ENCODE results near the gene TTC33.
"Not testable (repeated sequence)": the region's sequence is repeated elsewhere in the genome, so short reads cannot be mapped to it uniquely, and the experiment has no call there.

The TTC33 gene, protein sequence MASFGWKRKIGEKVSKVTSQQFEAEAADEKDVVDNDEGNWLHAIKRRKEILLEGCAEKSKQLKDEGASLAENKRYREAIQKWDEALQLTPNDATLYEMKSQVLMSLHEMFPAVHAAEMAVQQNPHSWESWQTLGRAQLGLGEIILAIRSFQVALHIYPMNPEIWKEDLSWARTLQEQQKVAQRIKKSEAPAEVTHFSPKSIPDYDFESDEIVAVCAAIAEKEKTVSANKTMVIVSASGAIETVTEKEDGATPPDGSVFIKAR

DNA sequence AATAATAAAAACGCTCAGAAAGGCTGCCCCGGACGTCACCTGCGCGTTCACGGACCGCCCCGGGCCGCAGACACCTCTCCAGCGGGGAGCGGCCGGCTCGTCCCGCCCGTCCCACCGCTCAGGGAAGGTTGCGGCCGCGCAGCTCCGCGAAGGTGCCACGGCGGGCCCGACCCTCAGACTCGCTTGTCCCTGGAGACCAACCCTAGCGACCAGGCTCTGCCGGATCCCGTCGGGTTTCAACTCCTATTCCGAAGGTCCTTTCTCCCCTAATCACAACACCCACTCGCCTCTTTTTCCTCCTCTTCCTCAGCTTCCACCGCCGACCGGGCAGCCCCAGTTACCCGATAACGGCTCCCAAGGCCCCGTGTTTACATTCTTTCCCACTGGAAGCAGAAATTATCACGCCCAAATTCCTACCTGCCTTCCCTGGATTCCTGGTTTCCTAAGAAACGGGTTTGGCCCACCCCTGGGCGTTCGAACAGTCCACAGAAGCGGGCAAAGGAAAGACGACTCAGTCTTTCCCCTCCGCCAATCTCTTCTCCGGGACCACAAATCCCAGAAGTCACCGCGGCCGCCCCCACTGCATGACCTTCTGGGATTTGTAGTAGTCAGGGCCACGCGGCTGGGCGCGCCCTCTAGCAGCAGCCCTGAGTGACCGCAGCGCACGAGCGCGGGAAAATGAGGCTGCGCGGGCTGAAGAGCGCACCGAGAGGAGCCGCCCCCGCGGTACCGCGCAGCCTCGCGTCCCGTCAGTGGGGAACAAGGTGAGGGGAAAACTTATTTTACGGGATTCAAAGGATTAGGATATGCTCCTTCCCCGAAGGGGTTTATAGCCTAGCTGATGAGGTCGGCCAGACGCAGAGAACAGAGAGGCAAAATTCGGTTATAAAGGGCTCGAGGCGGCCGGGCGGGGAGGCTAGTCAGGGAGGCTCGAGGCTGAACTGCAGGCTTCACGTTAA lies at the start of gene TTC33:
Gene TTC33, minus strand, starts transcription at position 555 of the 959 bp plus-strand sequence. CDS start 8,943 bp downstream, outside the sequence.
- DNase-seq = peak; percentile 91

DNA sequence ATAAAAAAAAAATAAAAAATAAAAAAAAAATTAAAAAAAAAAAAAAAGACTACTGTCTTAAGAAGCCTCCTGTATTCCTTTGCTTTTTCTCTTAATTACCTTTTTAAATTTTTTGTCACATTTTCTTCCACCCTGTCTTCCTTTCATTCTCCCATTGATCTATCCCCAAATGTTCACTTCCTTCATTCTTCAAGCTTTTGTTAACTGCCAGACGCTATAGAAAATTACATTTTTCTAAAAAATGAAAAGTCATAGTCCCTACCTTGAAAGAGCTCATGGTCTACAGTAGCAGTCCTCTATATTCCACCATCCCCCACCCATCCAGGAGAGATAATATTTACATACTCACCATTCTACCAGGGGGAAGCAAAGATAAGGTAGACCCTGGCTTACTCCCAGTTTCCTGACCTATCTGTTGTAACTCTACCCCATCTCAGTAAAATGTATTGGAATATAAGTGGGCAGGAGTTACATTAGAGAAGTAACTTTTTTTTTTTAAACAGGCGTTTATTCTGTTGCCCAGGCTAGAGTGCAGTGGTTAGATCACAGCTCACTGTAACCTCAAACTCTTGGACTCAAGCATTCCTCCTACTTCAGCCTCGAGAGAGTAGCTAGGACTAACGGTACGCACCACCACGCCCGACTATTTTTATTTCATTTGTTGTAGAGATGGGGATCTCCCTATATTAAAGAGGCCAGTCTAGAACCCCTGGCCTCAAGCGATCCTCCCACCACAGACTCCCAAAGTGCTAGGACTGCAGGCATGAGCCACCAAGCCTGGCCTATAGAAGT lies 46.2 kb upstream of the TTC33 start:
- no peak for DNase-seq

DNA sequence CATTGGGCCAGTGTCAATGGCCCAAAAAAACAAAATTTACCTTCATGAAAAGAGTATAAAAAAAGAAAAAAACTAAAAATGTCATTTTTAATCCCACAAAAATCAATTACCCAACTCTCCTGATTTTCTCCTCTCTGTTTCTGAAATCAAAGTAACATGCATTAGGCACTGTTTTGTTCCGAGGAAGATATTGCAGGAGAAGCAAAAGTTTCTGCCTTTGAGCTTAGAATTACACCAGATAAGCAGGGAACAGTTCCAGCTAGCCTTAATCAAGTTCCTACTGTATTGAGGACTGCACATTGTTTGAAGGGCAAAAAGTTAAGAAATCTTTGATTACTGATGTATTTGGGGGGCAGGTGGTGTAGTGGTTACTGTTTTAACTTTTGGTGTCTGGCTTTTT lies 43.5 kb upstream of the TTC33 start:
- no peak for DNase-seq

DNA sequence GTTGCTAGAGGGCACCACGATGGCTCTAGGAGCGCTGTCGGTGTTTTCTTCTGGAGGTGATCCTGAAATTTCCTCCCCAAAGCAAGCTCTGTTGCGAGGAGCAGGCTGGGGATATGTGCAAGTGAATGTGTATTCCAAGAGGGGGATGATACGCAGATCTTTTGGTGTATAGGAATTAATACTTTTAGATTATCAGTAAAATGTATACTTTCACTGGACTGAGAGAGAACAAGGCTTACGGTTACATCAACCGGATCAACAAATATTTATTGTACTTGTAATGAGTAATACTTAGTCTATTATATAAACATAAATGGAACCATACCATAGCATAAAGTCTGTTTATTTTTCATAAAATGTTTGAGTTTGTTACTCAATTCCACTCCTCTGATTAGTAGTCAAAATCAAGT lies 43.0 kb upstream of the TTC33 start:
- DNase-seq = no peak

GRCh38 chr5:40798012-40798800 lies 42.4 kb upstream of the TTC33 start, which contains the start of gene PRKAA1:
TSS of gene PRKAA1 (minus strand) at chr5:40798374. CDS start at chr5:40798189, 185 bp downstream.
- DNase-seq = peak; percentile 74

- DNase-seq = peak; percentile 46
These were observed 41.7 kb upstream of the TTC33 start for GRCh38 chr5:40797273-40798011.

GRCh38 chr5:40796487-40796889 lies 40.7 kb upstream of the TTC33 start:
- no peak for DNase-seq

- not testable (repeated sequence) for DNase-seq
These were observed 39.1 kb upstream of the TTC33 start for GRCh38 chr5:40794877-40795276.

- DNase-seq = not testable (repeated sequence)
These were observed 38.6 kb upstream of the TTC33 start for GRCh38 chr5:40794340-40794739.

- not testable (repeated sequence) for DNase-seq
These were observed 36.9 kb upstream of the TTC33 start for GRCh38 chr5:40792691-40793090.

DNA sequence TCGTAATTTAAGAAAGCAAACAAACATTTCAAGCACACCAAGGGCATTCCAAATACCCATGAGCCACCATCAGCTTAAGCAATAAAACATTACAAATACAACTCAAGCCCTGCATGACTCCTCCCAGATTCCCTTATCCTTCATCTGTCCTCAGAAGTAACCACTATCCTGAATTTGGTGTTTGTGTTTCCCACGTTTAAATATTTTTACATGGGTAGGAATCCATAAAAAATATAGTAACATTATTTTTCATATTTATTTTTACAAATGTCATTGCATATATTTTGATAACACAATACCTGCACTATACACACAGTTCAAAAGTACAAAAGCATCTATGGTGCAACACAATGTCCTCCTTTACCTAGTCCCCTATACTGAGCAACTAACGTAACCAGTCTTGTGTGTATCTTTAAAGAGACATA lies 36.0 kb upstream of the TTC33 start:
- no peak for DNase-seq

DNA sequence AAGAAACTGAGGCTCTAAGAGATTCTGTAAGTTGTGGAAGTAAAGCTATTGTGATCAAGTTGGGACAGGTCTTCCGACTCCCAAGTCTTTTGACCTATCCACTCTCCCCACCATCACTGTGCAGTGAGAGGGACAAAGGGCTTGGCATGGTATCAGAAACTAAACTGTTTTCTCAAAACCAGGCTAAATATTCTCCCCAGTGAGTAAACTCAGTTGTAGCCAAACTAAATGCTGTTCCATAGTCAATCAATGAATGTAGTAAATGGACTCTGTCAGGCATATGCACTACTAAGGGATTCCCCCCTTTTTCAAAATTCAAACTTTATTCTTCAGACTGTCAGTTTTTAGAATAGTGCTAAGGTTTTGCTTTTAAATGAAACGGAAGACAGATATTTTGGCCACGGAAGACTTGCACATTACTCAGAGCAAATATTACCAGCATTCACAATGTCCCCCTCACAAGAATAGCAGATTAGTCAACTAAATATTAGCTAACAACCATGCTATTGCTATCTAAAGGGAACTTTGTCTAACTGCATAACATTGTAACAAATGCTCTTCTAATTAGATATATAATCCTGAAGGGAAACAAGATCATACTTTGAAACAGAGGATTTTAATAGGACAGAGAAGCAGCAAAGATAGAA lies 35.3 kb upstream of the TTC33 start:
- no peak for DNase-seq

- not testable (repeated sequence) for DNase-seq
These were observed 33.2 kb upstream of the TTC33 start for GRCh38 chr5:40788941-40789340.

- DNase-seq = no peak
These were observed 32.2 kb upstream of the TTC33 start for GRCh38 chr5:40787986-40788385.

DNA sequence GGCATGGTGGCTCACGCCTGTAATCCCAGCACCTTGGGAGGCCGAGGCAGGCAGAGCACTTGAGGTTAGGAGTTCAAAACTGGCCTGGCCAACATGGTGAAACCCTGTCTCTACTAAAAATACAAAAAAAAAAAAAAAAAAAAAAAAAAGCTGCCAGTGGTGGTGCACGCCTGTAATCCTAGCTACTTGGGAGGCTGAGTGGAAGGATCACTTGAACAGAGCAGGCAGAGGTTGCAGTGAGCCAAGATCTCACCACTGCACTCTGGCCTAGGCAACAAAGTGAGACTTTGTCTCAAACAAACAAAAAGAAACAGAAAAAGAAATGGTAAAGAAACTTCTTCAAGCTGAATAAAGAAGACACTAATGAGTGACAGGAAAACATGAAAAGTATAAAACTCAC lies 30.9 kb upstream of the TTC33 start:
- DNase-seq = not testable (repeated sequence)

GRCh38 chr5:40784916-40785315 lies 29.2 kb upstream of the TTC33 start:
- no peak for DNase-seq

DNA sequence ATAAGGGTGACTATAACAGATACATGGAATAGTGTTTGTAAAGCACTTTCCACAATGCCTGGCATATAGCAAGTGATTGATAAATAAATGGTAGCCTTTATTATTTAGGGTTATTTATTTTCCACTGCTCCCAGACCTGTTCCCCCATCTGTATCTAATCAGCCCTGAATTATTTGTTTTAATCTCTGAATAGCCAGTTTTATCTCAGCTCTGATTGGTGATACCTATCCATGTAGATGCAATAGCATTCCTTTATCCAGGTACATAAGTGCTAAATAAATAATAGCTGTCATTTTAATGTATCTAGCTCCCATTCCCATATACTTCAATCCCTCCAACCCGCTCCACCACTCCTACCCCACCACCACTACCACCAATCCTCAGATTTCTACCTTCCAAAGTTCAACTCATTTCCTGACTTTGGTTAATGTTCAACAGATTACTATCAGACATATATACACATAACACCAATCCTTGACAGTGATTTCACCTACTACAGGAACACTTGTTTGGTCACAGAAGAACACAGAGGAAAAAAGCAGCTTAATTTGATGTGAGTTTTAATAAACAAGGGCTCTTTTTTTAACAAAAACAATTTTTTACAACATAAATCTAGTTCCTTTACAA lies 28.4 kb upstream of the TTC33 start:
- no peak for DNase-seq

DNA sequence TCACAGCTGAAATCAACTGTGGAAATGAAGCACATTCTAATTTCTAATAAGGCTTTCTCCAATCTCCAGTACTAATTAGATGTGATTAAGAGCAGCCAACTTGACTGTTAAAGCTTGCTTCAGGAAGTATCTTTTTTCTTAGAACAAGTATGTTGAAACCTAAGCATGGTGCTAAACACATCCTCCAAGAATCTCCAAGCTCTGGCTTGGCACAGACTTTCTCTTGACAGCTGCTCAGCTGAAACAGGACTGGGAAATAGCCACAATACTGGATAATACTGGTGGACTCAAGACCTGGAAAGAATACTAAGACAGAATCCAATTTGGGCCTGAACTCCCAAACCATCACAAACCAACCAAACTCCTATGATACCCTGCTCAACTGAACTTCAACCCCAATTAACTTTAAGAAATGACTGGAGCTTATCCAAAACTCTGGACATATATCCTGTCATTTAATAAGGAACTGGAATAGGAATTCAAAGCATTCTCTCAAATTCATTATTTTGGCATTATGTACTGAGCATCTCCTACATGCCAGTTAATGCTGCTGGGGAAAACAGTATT lies 26.2 kb upstream of the TTC33 start:
- no peak for DNase-seq

DNA sequence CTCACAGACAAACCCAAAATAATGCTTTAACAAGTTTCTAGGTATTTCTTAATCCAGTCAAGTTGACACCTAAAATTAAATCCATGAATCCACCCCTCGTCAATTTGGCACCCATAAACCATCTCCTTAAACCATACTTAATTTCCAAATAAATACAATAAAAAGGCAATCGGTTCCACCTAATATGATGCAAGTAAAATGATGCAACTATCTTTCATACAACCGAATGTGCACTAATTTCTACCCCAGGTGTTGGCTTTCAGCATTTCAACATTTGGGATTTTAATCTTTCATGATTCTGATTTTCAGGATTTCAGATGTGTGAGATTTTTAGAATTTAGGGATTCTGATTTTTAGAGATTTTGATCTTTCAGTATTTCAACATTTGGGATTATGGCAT lies 25.1 kb upstream of the TTC33 start:
- DNase-seq = no peak

DNA sequence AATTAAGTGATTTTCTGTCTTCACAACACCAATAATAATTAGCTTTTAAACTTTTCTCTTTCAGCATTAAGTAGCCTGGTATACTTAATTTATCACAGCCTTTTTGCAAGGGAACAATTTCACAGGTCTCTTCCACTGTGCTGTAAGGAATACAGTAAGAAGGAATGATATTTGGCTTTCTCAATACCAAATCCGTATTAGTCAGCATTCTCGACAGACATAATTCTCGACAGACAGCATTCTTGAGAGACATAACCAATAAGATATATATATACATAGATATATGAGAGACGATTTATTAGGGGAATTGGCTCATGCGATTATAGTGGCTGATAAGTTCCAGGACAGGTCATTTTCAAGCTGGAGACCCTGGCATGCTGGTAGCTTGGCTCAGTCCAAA lies 24.4 kb upstream of the TTC33 start:
- no peak for DNase-seq

Measured in DMS 273 treated with DMSO at 0.1 percent for 48 hours (cell line).